Measurements from ENCODE around the gene DMPK. TPM values are rescaled to one million over a fixed set of nuclear protein-coding genes. Genes with fewer than 3 reads are reported as not detected.

Gene DMPK
- total RNA-seq, 1 experiment from 2014 or later = 119 TPM

DNA sequence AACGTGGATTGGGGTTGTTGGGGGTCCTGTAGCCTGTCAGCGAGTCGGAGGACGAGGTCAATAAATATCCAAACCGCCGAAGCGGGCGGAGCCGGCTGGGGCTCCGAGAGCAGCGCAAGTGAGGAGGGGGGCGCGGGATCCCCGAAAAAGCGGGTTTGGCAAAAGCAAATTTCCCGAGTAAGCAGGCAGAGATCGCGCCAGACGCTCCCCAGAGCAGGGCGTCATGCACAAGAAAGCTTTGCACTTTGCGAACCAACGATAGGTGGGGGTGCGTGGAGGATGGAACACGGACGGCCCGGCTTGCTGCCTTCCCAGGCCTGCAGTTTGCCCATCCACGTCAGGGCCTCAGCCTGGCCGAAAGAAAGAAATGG lies 12.5 kb downstream of the DMPK start:
- H3K27ac ChIP-seq (ENCODE audit: low read length) = peak overlapping the region; percentile 83
- peaks cover 36% of the 10 kb centered on the region for H3K4me1 ChIP-seq (ENCODE audit: control insufficient read depth, insufficient read depth, low read length)
- TSS peak; percentile 77 for BruUV-seq (replicated peaks)
- in situ Hi-C loops (cut with HindIII; ENCODE audit: low pct_unique_long_range_greater_than_20kb, low sequenced_read_pairs) (no loop called here), intact Hi-C loops (cut with micrococcal nuclease; ENCODE audit: unreplicated experiment) (loop anchor here (10.0 kb wide), 1 partner anchor 65 kb away; no protein-coding TSS in a partner anchor)
- peak; percentile 5; the same call in 1 of the 2 replicates for ATAC-seq
- TF ChIP-seq TCF7L2 (IDR thresholded peaks at IDR 0.05; ENCODE audit: low read depth, low read length) (no peak), POLR2AphosphoS5 (IDR thresholded peaks at IDR 0.05; ENCODE audit: low read depth, low read length) (no peak), SIN3A (IDR thresholded peaks at IDR 0.05; ENCODE audit: borderline replicate concordance, insufficient read depth, low read depth, low read length) (no peak), REST (IDR thresholded peaks at IDR 0.05; ENCODE audit: insufficient read depth in 1 of 2, low read depth in 2 of 2, low read length in 1 of 2) (no peak), CTCF (IDR thresholded peaks at IDR 0.05) (no peak)
- H3K4me3 ChIP-seq (ENCODE audit: low read depth in 2 of 2, low read length in 2 of 2) = peak overlapping the region; percentile 45 to 53
- DNase-seq (ENCODE audit: low read depth, low spot score) = no peak
- ChIA-PET CTCF (interaction anchor here (0.6 to 2.1 kb wide), 6 partner anchors 13 to 95 kb away, joined by 4 to 13 read pairs (median 6); partner anchors contain the start of genes DMPK, FOXA3 and QPCTL), POLR2A (interaction anchor here (1.2 to 1.6 kb wide), 2 partner anchors 53 to 78 kb away, joined by 3 read pairs; partner anchors contain the start of genes QPCTL and SNRPD2)
- H3K36me3 ChIP-seq (ENCODE audit: control insufficient read depth, insufficient read depth, low read length) = no peaks in the 10 kb centered on the region; the same call in 1 of the 2 replicates
- H3K9me3 ChIP-seq (ENCODE audit: control insufficient read depth, insufficient read depth, low read depth, low read length) = no peaks in the 10 kb centered on the region
- H3K27me3 ChIP-seq (ENCODE audit: control insufficient read depth, insufficient read depth, low read length) = no peaks in the 10 kb centered on the region

- TF ChIP-seq REST (IDR thresholded peaks at IDR 0.05; ENCODE audit: insufficient read depth in 1 of 2, low read depth in 2 of 2, low read length in 1 of 2) (peak in 1 of 2 experiments; percentile 50; a peak in 1 of 4 replicates), TCF7L2 (IDR thresholded peaks at IDR 0.05; ENCODE audit: low read depth, low read length) (no peak), POLR2AphosphoS5 (IDR thresholded peaks at IDR 0.05; ENCODE audit: low read depth, low read length) (peak; percentile 76), CTCF (IDR thresholded peaks at IDR 0.05) (no peak), SIN3A (IDR thresholded peaks at IDR 0.05; ENCODE audit: borderline replicate concordance, insufficient read depth, low read depth, low read length) (peak; percentile 63; the same call in 1 of the 2 replicates)
- intact Hi-C loops (cut with micrococcal nuclease; ENCODE audit: unreplicated experiment) (loop anchor here (10.0 kb wide), 1 partner anchor 64 kb away; no protein-coding TSS in a partner anchor), in situ Hi-C loops (cut with HindIII; ENCODE audit: low pct_unique_long_range_greater_than_20kb, low sequenced_read_pairs) (no loop called here)
- H3K36me3 ChIP-seq (ENCODE audit: control insufficient read depth, insufficient read depth, low read length) = no peaks in the 10 kb centered on the region; the same call in 1 of the 2 replicates
- peak; percentile 70 for ATAC-seq
- H3K4me1 ChIP-seq (ENCODE audit: control insufficient read depth, insufficient read depth, low read length) = peaks cover 42% of the 10 kb centered on the region
- no TSS peak for BruUV-seq (replicated peaks)
- peak within 1 kb of the TSS; percentile 89 for H3K27ac ChIP-seq (ENCODE audit: low read length)
- no peaks in the 10 kb centered on the region for H3K27me3 ChIP-seq (ENCODE audit: control insufficient read depth, insufficient read depth, low read length)
- no peaks in the 10 kb centered on the region for H3K9me3 ChIP-seq (ENCODE audit: control insufficient read depth, insufficient read depth, low read depth, low read length)
- ChIA-PET POLR2A (interaction anchor here (0.6 to 1.6 kb wide), 4 partner anchors 38 to 77 kb away, joined by 3 to 7 read pairs (median 3); partner anchors contain the start of genes FBXO46, QPCTL and SNRPD2), CTCF (interaction anchor here (0.6 to 2.1 kb wide), 6 partner anchors 13 to 257 kb away, joined by 4 to 13 read pairs (median 6); partner anchors contain the start of genes DMPK, FOXA3 and QPCTL)
- peak within 1 kb of the TSS; percentile 66 to 77 for H3K4me3 ChIP-seq (ENCODE audit: low read depth in 2 of 2, low read length in 2 of 2)
- peak; percentile 71 for DNase-seq (ENCODE audit: low read depth, low spot score)
These were observed 13.1 kb downstream of the DMPK start, which contains the start of gene SIX5 for GRCh38 chr19:45768984-45769782. Gene SIX5, minus strand, starts transcription at chr19:45769252. Its CDS starts 408 bp downstream, at chr19:45768844.
